ENCODE data around the gene TLK1. TPM values are rescaled to one million over a fixed set of nuclear protein-coding genes. Genes with fewer than 3 reads are reported as not detected.

The TLK1 gene
- total RNA-seq, 4 donors from 2014 or later: 41.0 to 57.6 (median 51.6) TPM

DNA sequence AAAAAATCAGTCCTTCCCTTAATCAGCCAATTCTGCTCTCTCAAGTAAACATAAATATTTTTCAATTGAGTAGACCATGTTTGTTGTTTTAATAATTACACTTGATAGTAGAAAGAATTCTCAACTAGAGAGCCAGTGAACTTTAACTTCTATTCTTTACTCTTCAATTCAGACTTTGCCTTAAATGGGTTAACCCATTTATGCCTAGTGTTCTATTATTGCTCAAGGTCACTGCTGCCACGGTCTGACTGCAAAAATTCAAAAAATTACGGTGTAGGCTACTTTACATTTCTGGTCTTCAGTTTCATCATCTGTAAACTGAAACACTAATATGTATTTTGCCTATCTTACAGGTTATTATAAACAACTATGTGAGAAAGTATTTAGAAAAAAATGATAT is 103.1 kb downstream of the TLK1 start:
- TF ChIP-seq POLR2A (IDR thresholded peaks at IDR 0.05): no peak
- TF ChIP-seq, protein P1, sequence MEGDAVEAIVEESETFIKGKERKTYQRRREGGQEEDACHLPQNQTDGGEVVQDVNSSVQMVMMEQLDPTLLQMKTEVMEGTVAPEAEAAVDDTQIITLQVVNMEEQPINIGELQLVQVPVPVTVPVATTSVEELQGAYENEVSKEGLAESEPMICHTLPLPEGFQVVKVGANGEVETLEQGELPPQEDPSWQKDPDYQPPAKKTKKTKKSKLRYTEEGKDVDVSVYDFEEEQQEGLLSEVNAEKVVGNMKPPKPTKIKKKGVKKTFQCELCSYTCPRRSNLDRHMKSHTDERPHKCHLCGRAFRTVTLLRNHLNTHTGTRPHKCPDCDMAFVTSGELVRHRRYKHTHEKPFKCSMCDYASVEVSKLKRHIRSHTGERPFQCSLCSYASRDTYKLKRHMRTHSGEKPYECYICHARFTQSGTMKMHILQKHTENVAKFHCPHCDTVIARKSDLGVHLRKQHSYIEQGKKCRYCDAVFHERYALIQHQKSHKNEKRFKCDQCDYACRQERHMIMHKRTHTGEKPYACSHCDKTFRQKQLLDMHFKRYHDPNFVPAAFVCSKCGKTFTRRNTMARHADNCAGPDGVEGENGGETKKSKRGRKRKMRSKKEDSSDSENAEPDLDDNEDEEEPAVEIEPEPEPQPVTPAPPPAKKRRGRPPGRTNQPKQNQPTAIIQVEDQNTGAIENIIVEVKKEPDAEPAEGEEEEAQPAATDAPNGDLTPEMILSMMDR (IDR thresholded peaks at IDR 0.05): no peak
- DNase-seq: no peak
- no peaks in the 10 kb centered on the region for H3K27me3 ChIP-seq
- peaks cover 3% of the 10 kb centered on the region in 2 donors for H3K36me3 ChIP-seq
- H3K9me3 ChIP-seq: no peaks in the 10 kb centered on the region
- 89 to 90% methylated on average over 2 of the region's 2 CpGs for WGBS, 2 donors
- intact Hi-C loops (cut with DNase I): no loop called here
- H3K4me3 ChIP-seq (replicated peaks in 1 of 3): no peak overlapping the region
- H3K4me1 ChIP-seq: no peaks in the 10 kb centered on the region
- H3K27ac ChIP-seq: no peak overlapping the region

DNA sequence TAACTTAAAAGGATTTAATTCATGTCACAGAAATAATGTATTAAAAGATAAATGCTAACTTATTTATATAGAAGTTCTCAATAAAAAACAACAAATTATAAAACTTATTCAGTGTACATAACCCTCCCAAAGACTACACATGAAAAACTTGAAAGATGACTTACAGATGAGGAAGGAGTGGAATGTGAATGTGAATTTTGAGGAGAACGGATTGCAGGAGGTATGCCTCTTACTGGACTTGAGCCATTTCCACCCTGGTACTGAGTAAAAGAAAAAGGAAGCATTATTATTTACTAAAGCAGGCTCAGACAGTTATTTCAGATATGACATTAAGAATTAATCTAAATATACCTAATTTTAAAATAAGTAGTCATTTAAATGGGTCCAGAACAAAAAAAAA is 104.4 kb downstream of the TLK1 start:
- WGBS, 2 donors: 84 to 86% methylated on average over 1 of the region's 1 CpG
- no peak overlapping the region for H3K4me3 ChIP-seq (replicated peaks in 1 of 3)
- intact Hi-C loops (cut with DNase I): no loop called here
- H3K9me3 ChIP-seq: no peaks in the 10 kb centered on the region
- no peaks in the 10 kb centered on the region for H3K27me3 ChIP-seq
- H3K27ac ChIP-seq: no peak overlapping the region
- H3K4me1 ChIP-seq: no peaks in the 10 kb centered on the region
- TF ChIP-seq, protein P1 (IDR thresholded peaks at IDR 0.05): no peak
- peaks cover 3% of the 10 kb centered on the region in 2 donors for H3K36me3 ChIP-seq
- no peak for DNase-seq

DNA sequence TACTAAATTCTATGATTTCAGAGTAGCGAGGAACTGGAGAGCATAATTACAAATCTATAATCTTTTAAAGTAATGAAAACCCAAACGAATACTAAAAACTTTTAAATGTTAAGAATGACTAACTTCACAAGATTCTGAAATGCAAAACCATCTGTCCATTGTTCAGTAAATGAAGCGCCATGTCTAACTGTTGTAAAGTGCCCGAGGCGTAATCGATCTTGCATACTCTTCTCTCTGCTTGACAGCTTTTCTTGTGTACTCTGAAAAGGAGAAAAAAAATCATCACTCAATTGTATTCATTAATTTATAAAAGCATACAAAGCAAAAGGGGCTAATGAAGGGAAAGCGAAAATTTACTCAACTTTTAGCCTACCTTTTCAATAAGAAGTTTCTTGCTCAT is 111.0 kb downstream of the TLK1 start:
- no peaks in the 10 kb centered on the region for H3K4me1 ChIP-seq
- no peaks in the 10 kb centered on the region for H3K9me3 ChIP-seq
- TF ChIP-seq POLR2A (IDR thresholded peaks at IDR 0.05): no peak
- no peak for DNase-seq
- no peak overlapping the region for H3K27ac ChIP-seq
- no peaks in the 10 kb centered on the region for H3K27me3 ChIP-seq
- peaks cover 0 to 14% of the 10 kb centered on the region in 2 donors for H3K36me3 ChIP-seq
- H3K4me3 ChIP-seq (replicated peaks in 1 of 3): no peak overlapping the region
- WGBS, 2 donors: 92% methylated on average over 7 of the region's 7 CpGs
- intact Hi-C loops (cut with DNase I): no loop called here

DNA sequence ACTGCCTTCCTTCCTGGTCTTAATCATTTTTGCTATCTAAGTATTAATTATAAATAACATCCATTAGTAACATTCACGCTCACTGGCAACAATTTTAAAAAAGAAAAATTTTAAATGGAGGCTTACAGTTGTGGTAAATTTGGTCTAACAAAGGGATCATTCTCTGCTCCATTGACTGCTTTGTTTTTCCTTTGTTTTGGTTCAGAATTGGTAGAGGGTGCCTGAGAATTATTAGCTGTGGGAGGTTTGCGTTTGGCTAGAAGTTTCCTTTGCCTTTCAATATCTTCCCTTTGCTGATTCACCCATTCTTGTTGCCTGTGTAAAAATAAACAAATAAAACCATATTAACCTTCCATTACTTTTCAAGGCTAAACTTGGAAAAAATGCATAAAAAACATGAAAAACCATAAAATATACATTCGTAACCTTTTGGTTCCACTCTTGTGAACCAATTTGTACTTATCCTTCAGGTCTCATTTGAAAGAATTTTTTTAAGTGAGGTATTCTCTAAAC is 114.6 kb downstream of the TLK1 start:
- DNase-seq: no peak
- H3K36me3 ChIP-seq: peaks cover 0 to 18% of the 10 kb centered on the region in 2 donors
- H3K4me3 ChIP-seq (replicated peaks in 1 of 3): no peak overlapping the region
- no peaks in the 10 kb centered on the region for H3K27me3 ChIP-seq
- H3K4me1 ChIP-seq: no peaks in the 10 kb centered on the region
- no peak overlapping the region for H3K27ac ChIP-seq
- no peaks in the 10 kb centered on the region for H3K9me3 ChIP-seq
- intact Hi-C loops (cut with DNase I): no loop called here
- TF ChIP-seq, protein P1 (IDR thresholded peaks at IDR 0.05): no peak
- TF ChIP-seq POLR2A (IDR thresholded peaks at IDR 0.05): no peak
- 80 to 96% methylated on average over 3 of the region's 3 CpGs for WGBS, 2 donors

DNA sequence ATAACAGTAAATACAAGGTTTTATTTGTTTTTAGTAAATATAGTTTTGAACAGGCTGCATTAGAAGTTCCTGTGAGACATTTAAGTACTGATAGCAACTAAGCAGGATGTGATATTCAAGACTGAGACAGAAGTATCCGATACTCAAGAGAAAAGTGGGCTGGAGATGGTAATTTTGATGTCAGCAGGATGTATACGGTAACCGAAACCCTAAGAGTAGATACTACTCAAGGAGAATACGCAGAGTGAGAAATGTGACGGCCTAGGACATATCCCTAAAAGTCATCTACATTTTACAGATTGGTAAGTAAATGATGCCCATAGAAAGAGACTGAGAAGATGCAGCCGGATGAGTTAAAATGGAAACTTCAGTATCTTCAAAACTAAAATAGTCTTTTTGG is 116.3 kb downstream of the TLK1 start:
- no peaks in the 10 kb centered on the region for H3K27me3 ChIP-seq
- TF ChIP-seq, protein P1 (IDR thresholded peaks at IDR 0.05): no peak
- TF ChIP-seq POLR2A (IDR thresholded peaks at IDR 0.05): no peak
- DNase-seq: no peak
- H3K4me1 ChIP-seq: no peaks in the 10 kb centered on the region
- peaks cover 0 to 18% of the 10 kb centered on the region in 2 donors for H3K36me3 ChIP-seq
- H3K9me3 ChIP-seq: no peaks in the 10 kb centered on the region
- intact Hi-C loops (cut with DNase I): no loop called here
- 64 to 71% methylated on average over 6 of the region's 6 CpGs for WGBS, 2 donors
- H3K27ac ChIP-seq: no peak overlapping the region
- H3K4me3 ChIP-seq (replicated peaks in 1 of 3): no peak overlapping the region

Data from thyroid gland (tissue), 4 donors.